Sigmoid colon (tissue), 7 donors: ENCODE measurements around the gene SUMF1. TPM values are rescaled to one million over a fixed set of nuclear protein-coding genes. Genes with fewer than 3 reads are reported as not detected.
"Not testable (repeated sequence)": the region's sequence is repeated elsewhere in the genome, so short reads cannot be mapped to it uniquely, and the experiment has no call there.

Source experiments
- DNase-seq: peaks from one replicate; pipeline ENCODE4 v3.0.0-alpha.2; 2019
- H3K27ac ChIP-seq, 4 donors: fragments of 200-600 bp; sonication (generic); one replicate each; pipeline ENCODE4 v1.5.1; 2016 to 2019; ENCODE audit warnings: mild to moderate bottlenecking in 1 of 4
- H3K27me3 ChIP-seq, 3 donors: fragments of 200-600 bp; sonication (generic); one replicate each; pipeline ENCODE4 v1.5.1; 2019; ENCODE audit warnings: mild to moderate bottlenecking in 1 of 3
- H3K36me3 ChIP-seq, 4 donors: fragments of 200-600 bp; sonication (generic); one replicate each; pipeline ENCODE4 v1.5.1; 2016 to 2019
- H3K4me1 ChIP-seq, 4 donors: fragments of 200-600 bp; sonication (generic); one replicate each; pipeline ENCODE4 v1.5.1; 2017 to 2019
- H3K4me3 ChIP-seq, 4 donors: fragments of 200-600 bp; sonication (generic); one replicate each; pipeline ENCODE4 v1.5.1; 2017 to 2019; ENCODE audit warnings: mild to moderate bottlenecking in 2 of 4, moderate library complexity in 1 of 4
- H3K9me3 ChIP-seq, 4 donors: fragments of 200-600 bp in 3 of 4; sonication (generic) in 3 of 4; one replicate each; pipeline versions ENCODE4 v1.5.1 to v1.6.1; 2013 to 2019
- CTCF ChIP-seq, 4 experiments: fragments of 450-650 bp in 3 of 4; fragments of 200-600 bp in 1 of 4; IDR thresholded peaks; one replicate each; pipeline ENCODE4 v1.5.1; 2016 to 2019; ENCODE audit warnings: antibody characterized with exemption in 4 of 4, mild to moderate bottlenecking in 3 of 4, moderate library complexity in 2 of 4
- EP300 ChIP-seq, 4 donors: sonication (generic); formaldehyde crosslinking; IDR thresholded peaks; one replicate each; pipeline ENCODE4 v1.6.1; 2017; ENCODE audit warnings: antibody characterized with exemption in 4 of 4
- POLR2A ChIP-seq, 2 donors: fragments of 450-650 bp; IDR thresholded peaks; one replicate each; pipeline ENCODE4 v1.6.1; 2016; ENCODE audit warnings: antibody characterized with exemption in 2 of 2, mild to moderate bottlenecking in 2 of 2, moderate library complexity in 2 of 2
- POLR2AphosphoS5 ChIP-seq, 4 donors: sonication (generic); formaldehyde crosslinking; IDR thresholded peaks; one replicate each; pipeline ENCODE4 v1.6.1; 2017; ENCODE audit warnings: antibody characterized with exemption in 4 of 4
- WGBS, 2 donors: extraction: QIAGEN DNeasy Blood & Tissue Kit; methylation state at CpG; one replicate each; pipeline ENCODE4 v1.1.7; 2013; 5-methylcytosine and 5-hydroxymethylcytosine counted together
- intact Hi-C: fragments of 100-400 bp; cut with DNase I; formaldehyde crosslinking; loops from one replicate; pipeline ENCODE4 v1.15.1; 2023
- polyA plus RNA-seq, 3 donors: library from polyadenylated mRNA; stranded (reverse); fragments of 200-250 nt; gene quantifications; one replicate each; pipeline ENCODE4 v1.2.3, GENCODE V29; 2013
- total RNA-seq, 4 donors: library from RNA; depleted of rRNA; stranded (reverse); fragments of >200 nt; gene quantifications; one replicate each; pipeline ENCODE4 v1.1.0, GENCODE V29; 2016
- donor health status: healthy with polysubstance abuse.
- donor health status: Bipolar disorder and iron deficiency.
- donor health status: healthy.

The SUMF1 gene
- total and polyA plus RNA-seq, 7 donors = 8.4 to 57.4 (median 23.3) TPM

- no peaks in the 10 kb centered on the region for H3K36me3 ChIP-seq
- H3K4me1 ChIP-seq = no peaks in the 10 kb centered on the region
- TF ChIP-seq CTCF (IDR thresholded peaks at IDR 0.05) = no peak
- no peak for TF ChIP-seq EP300 (IDR thresholded peaks at IDR 0.05)
- TF ChIP-seq POLR2A (IDR thresholded peaks at IDR 0.05) = no peak
- TF ChIP-seq POLR2AphosphoS5 (IDR thresholded peaks at IDR 0.05) = no peak
- H3K27ac ChIP-seq = no peak overlapping the region
- no peaks in the 10 kb centered on the region for H3K27me3 ChIP-seq
- intact Hi-C loops = no loop called here
- no peak for DNase-seq
- 68 to 83% methylated on average over 5 of the region's 5 CpGs for WGBS, 2 donors
- no peak overlapping the region for H3K4me3 ChIP-seq
- H3K9me3 ChIP-seq = no peaks in the 10 kb centered on the region
These were observed 131.1 kb downstream of the SUMF1 start for GRCh38 chr3:4335840-4336562.

GRCh38 chr3:4334548-4334947 is 132.5 kb downstream of the SUMF1 start:
- TF ChIP-seq POLR2A (IDR thresholded peaks at IDR 0.05) = no peak
- no peak for TF ChIP-seq POLR2AphosphoS5 (IDR thresholded peaks at IDR 0.05)
- no peak for TF ChIP-seq EP300 (IDR thresholded peaks at IDR 0.05)
- TF ChIP-seq CTCF (IDR thresholded peaks at IDR 0.05) = no peak
- Histone ChIP-seq H3K36me3 (no peaks in the 10 kb centered on the region), H3K9me3 (no peaks in the 10 kb centered on the region), H3K4me3 (no peak overlapping the region), H3K27ac (no peak overlapping the region), H3K4me1 (no peaks in the 10 kb centered on the region), H3K27me3 (no peaks in the 10 kb centered on the region)
- intact Hi-C loops = no loop called here
- DNase-seq = no peak
- 51 to 58% methylated on average over 1 of the region's 1 CpG for WGBS, 2 donors

- H3K27me3 ChIP-seq = no peaks in the 10 kb centered on the region
- WGBS, 2 donors = 93 to 97% methylated on average over 3 of the region's 3 CpGs
These were observed 134.1 kb downstream of the SUMF1 start for GRCh38 chr3:4332991-4333390.

GRCh38 chr3:4332574-4332973 is 134.5 kb downstream of the SUMF1 start:
- no peak overlapping the region for H3K27ac ChIP-seq
- no peak for TF ChIP-seq POLR2AphosphoS5 (IDR thresholded peaks at IDR 0.05)
- no peak for TF ChIP-seq POLR2A (IDR thresholded peaks at IDR 0.05)
- TF ChIP-seq EP300 (IDR thresholded peaks at IDR 0.05) = no peak
- TF ChIP-seq CTCF (IDR thresholded peaks at IDR 0.05) = no peak
- H3K9me3 ChIP-seq = peaks cover 0 to 3% (median 0%) of the 10 kb centered on the region in 4 donors
- no peak for DNase-seq
- intact Hi-C loops = no loop called here
- 94% methylated on average over 3 of the region's 3 CpGs for WGBS, 2 donors
- no peak overlapping the region for H3K4me3 ChIP-seq
- H3K4me1 ChIP-seq = no peaks in the 10 kb centered on the region
- H3K36me3 ChIP-seq = no peaks in the 10 kb centered on the region
- no peaks in the 10 kb centered on the region for H3K27me3 ChIP-seq

More at GRCh38 chr3:4332991-4333390, 134.1 kb downstream of the SUMF1 start:
- no peak for DNase-seq
- no peak overlapping the region for H3K4me3 ChIP-seq
- no peaks in the 10 kb centered on the region for H3K4me1 ChIP-seq
- peaks cover 0 to 3% (median 0%) of the 10 kb centered on the region in 4 donors for H3K9me3 ChIP-seq
- intact Hi-C loops = no loop called here
- H3K36me3 ChIP-seq = no peaks in the 10 kb centered on the region
- no peak overlapping the region for H3K27ac ChIP-seq
- TF ChIP-seq POLR2AphosphoS5 (IDR thresholded peaks at IDR 0.05) (no peak), POLR2A (IDR thresholded peaks at IDR 0.05) (no peak), EP300 (IDR thresholded peaks at IDR 0.05) (no peak), CTCF (IDR thresholded peaks at IDR 0.05) (no peak)

GRCh38 chr3:4332111-4332510 is 135.0 kb downstream of the SUMF1 start:
- no peaks in the 10 kb centered on the region for H3K4me1 ChIP-seq
- H3K9me3 ChIP-seq = peaks cover 0 to 3% (median 0%) of the 10 kb centered on the region in 4 donors
- TF ChIP-seq EP300 (IDR thresholded peaks at IDR 0.05) (no peak), POLR2A (IDR thresholded peaks at IDR 0.05) (no peak), CTCF (IDR thresholded peaks at IDR 0.05) (no peak), POLR2AphosphoS5 (IDR thresholded peaks at IDR 0.05) (no peak)
- no peaks in the 10 kb centered on the region for H3K27me3 ChIP-seq
- intact Hi-C loops = no loop called here
- WGBS, 2 donors = 94 to 97% methylated on average over 1 of the region's 1 CpG
- H3K27ac ChIP-seq = no peak overlapping the region
- DNase-seq = no peak
- no peak overlapping the region for H3K4me3 ChIP-seq
- no peaks in the 10 kb centered on the region for H3K36me3 ChIP-seq

GRCh38 chr3:4329806-4330205 is 137.3 kb downstream of the SUMF1 start:
- H3K4me1 ChIP-seq, H3K9me3 ChIP-seq, H3K36me3 ChIP-seq, intact Hi-C loops, H3K27me3 ChIP-seq, DNase-seq, H3K27ac ChIP-seq, H3K4me3 ChIP-seq: not testable (repeated sequence)
